ENCODE data around the gene TSHZ1. TPM values are rescaled to one million over a fixed set of nuclear protein-coding genes. Genes with fewer than 3 reads are reported as not detected.

Gene TSHZ1
- total RNA-seq, 1 experiment from 2014 or later = 7.4 TPM

- POLR2A ChIA-PET (ENCODE audit: unreplicated experiment) = no interaction called here
- BruUV-seq (replicated peaks) = no TSS peak
Measured at GRCh38 chr18:75238100-75238499, 27.5 kb downstream of the TSHZ1 start.

DNA sequence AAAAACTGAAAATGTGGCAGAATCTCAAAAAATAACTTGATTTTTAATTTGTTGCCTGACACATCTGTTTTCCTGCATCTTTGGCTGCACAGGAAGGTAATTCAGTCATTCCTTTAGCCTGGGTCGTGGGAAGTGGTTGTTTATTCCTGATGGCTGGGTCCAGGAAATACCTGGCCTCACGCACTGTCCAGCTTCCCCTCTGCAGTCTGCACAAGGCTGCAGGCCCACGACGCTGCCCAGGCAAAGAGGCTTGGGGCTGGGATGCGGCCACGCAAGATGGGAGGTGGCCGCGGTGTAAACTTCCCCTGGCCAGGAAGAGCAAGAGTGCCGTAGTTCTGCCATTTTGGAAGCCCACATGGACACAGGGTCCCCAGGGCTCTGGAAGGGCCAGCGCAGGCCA, 28.2 kb downstream of the TSHZ1 start:
- Histone ChIP-seq H3K4me3 (no peak overlapping the region), H3K4me2 (no peak overlapping the region), H3K36me3 (ENCODE audit: low read depth) (no peaks in the 10 kb centered on the region), H2AFZ (no peak overlapping the region), H3K27ac (no peak overlapping the region), H4K20me1 (ENCODE audit: insufficient read depth) (peaks cover 3% of the 10 kb centered on the region; the same call in 1 of the 2 replicates), H3K9me2 (ENCODE audit: insufficient read depth) (no peaks in the 10 kb centered on the region), H3K27me3 (ENCODE audit: insufficient read depth, low read depth) (no peaks in the 10 kb centered on the region), H3K79me2 (ENCODE audit: low read depth) (no peaks in the 10 kb centered on the region), H3K9me3 (ENCODE audit: insufficient read depth, low read depth) (no peaks in the 10 kb centered on the region), H3F3A (ENCODE audit: insufficient read depth, low read depth) (no peaks in the 10 kb centered on the region), H3K4me1 (replicated peaks; ENCODE audit: insufficient read depth) (no peaks in the 10 kb centered on the region)
- no peak for TF ChIP-seq EZH2 (IDR thresholded peaks at IDR 0.05; ENCODE audit: low read depth)
- TF ChIP-seq, protein P1, sequence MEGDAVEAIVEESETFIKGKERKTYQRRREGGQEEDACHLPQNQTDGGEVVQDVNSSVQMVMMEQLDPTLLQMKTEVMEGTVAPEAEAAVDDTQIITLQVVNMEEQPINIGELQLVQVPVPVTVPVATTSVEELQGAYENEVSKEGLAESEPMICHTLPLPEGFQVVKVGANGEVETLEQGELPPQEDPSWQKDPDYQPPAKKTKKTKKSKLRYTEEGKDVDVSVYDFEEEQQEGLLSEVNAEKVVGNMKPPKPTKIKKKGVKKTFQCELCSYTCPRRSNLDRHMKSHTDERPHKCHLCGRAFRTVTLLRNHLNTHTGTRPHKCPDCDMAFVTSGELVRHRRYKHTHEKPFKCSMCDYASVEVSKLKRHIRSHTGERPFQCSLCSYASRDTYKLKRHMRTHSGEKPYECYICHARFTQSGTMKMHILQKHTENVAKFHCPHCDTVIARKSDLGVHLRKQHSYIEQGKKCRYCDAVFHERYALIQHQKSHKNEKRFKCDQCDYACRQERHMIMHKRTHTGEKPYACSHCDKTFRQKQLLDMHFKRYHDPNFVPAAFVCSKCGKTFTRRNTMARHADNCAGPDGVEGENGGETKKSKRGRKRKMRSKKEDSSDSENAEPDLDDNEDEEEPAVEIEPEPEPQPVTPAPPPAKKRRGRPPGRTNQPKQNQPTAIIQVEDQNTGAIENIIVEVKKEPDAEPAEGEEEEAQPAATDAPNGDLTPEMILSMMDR (conservative IDR thresholded peaks at IDR 0.05) = no peak
- ChIA-PET POLR2A (ENCODE audit: unreplicated experiment) (no interaction called here), CTCF (no interaction called here)
- no peak for DNase-seq
- BruUV-seq (replicated peaks) = no TSS peak
- intact Hi-C loops (cut with micrococcal nuclease; ENCODE audit: unreplicated experiment) = no loop called here

More at GRCh38 chr18:75238100-75238499, 27.5 kb downstream of the TSHZ1 start:
- H3K9me2 ChIP-seq (ENCODE audit: insufficient read depth) = no peaks in the 10 kb centered on the region
- TF ChIP-seq, protein P1 (conservative IDR thresholded peaks at IDR 0.05) = no peak
- TF ChIP-seq EZH2 (IDR thresholded peaks at IDR 0.05; ENCODE audit: low read depth) = no peak
- no peaks in the 10 kb centered on the region for H3K9me3 ChIP-seq (ENCODE audit: insufficient read depth, low read depth)
- H3K27me3 ChIP-seq (ENCODE audit: insufficient read depth, low read depth) = no peaks in the 10 kb centered on the region
- H2AFZ ChIP-seq = no peak overlapping the region
- no peak for DNase-seq
- H4K20me1 ChIP-seq (ENCODE audit: insufficient read depth) = no peaks in the 10 kb centered on the region; the same call in 1 of the 2 replicates
- no peaks in the 10 kb centered on the region for H3K36me3 ChIP-seq (ENCODE audit: low read depth)
- no peaks in the 10 kb centered on the region for H3F3A ChIP-seq (ENCODE audit: insufficient read depth, low read depth)
- no peak overlapping the region for H3K27ac ChIP-seq
- H3K4me3 ChIP-seq = no peak overlapping the region
- CTCF ChIA-PET = no interaction called here
- no peaks in the 10 kb centered on the region for H3K79me2 ChIP-seq (ENCODE audit: low read depth)
- H3K4me2 ChIP-seq = no peak overlapping the region
- intact Hi-C loops (cut with micrococcal nuclease; ENCODE audit: unreplicated experiment) = no loop called here
- no peaks in the 10 kb centered on the region for H3K4me1 ChIP-seq (replicated peaks; ENCODE audit: insufficient read depth)

DNA sequence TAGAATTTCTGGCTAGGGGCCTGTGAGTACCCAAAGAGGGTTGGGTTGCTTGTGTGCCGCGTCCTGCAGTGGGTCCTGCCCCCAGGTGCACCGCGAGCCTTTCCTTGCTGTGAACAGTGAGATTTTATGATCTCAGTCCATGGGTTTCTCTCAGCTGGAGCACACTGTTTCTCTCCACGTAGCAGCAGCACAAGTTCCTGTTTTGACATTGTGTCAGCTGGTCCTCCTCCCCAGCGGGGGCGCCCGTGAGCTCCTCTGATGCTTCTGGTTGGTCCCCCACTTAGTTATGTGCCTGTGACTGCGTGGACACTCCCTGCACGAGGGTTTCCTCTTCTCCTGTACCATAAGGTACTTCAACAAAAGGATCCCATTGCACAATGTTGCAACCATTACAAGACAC, 29.8 kb downstream of the TSHZ1 start:
- H3F3A ChIP-seq (ENCODE audit: insufficient read depth, low read depth) = no peaks in the 10 kb centered on the region
- no peaks in the 10 kb centered on the region for H3K4me1 ChIP-seq (replicated peaks; ENCODE audit: insufficient read depth)
- CTCF ChIA-PET = no interaction called here
- BruUV-seq (replicated peaks) = no TSS peak
- H3K9me3 ChIP-seq (ENCODE audit: insufficient read depth, low read depth) = no peaks in the 10 kb centered on the region
- no peak overlapping the region for H3K27ac ChIP-seq
- POLR2A ChIA-PET (ENCODE audit: unreplicated experiment) = no interaction called here
- H3K36me3 ChIP-seq (ENCODE audit: low read depth) = no peaks in the 10 kb centered on the region
- H3K9me2 ChIP-seq (ENCODE audit: insufficient read depth) = no peaks in the 10 kb centered on the region
- H3K4me3 ChIP-seq = no peak overlapping the region
- no peaks in the 10 kb centered on the region for H3K27me3 ChIP-seq (ENCODE audit: insufficient read depth, low read depth)
- no peak for DNase-seq
- peaks cover 3% of the 10 kb centered on the region; the same call in 1 of the 2 replicates for H4K20me1 ChIP-seq (ENCODE audit: insufficient read depth)
- intact Hi-C loops (cut with micrococcal nuclease; ENCODE audit: unreplicated experiment) = no loop called here
- no peak overlapping the region for H3K4me2 ChIP-seq
- TF ChIP-seq EZH2 (IDR thresholded peaks at IDR 0.05; ENCODE audit: low read depth) = no peak
- TF ChIP-seq, protein P1 (conservative IDR thresholded peaks at IDR 0.05) = no peak
- no peak overlapping the region for H2AFZ ChIP-seq
- H3K79me2 ChIP-seq (ENCODE audit: low read depth) = no peaks in the 10 kb centered on the region

All from PC-9 (cell line).